Esophagus muscularis mucosa (tissue), 3 donors: Measurements from ENCODE around the gene LSM14B.

Experiments
- CTCF ChIP-seq, 3 experiments: fragments of 200-600 bp in 2 of 3; fragments of 450-650 bp in 1 of 3; sonication (generic) in 2 of 3; IDR thresholded peaks; one replicate each; pipeline ENCODE4 v1.5.1; 2017 to 2019; ENCODE audit warnings: antibody characterized with exemption in 3 of 3, mild to moderate bottlenecking in 2 of 3, moderate library complexity in 1 of 3
- POLR2A ChIP-seq: fragments of 450-650 bp; IDR thresholded peaks from one replicate; pipeline ENCODE4 v1.6.1; 2017; ENCODE audit warnings: antibody characterized with exemption, moderate library complexity, mild to moderate bottlenecking, low read depth

- TF ChIP-seq CTCF (IDR thresholded peaks at IDR 0.05), result no peak
- no peak for TF ChIP-seq POLR2A
These were observed 17.4 kb downstream of the LSM14B start for GRCh38 chr20:62139636-62140035.
